Choroid plexus epithelial cell (primary cell): ENCODE results near the gene GPLD1.
A peak's percentile ranks its signal among the peaks of the same experiment; 100 is the strongest.
"Not testable (repeated sequence)": the region's sequence is repeated elsewhere in the genome, so short reads cannot be mapped to it uniquely, and the experiment has no call there.

ENCODE experiments used
- DNase-seq: peaks from one replicate; pipeline ENCODE4 v3.0.0-alpha.2; 2010; ENCODE audit warnings: low read depth
- H3K4me3 ChIP-seq: 2 replicates; pipeline ENCODE4 v1.5.1; 2011; ENCODE audit warnings: low read depth, mild to moderate bottlenecking, control low read depth, low read length, moderate library complexity
- TF ChIP-seq, protein P1 (sequence below): conservative IDR thresholded peaks from 2 replicates; pipeline ENCODE4 v1.5.1; 2011; ENCODE audit warnings: low read depth, mild to moderate bottlenecking, control low read depth, inconsistent platforms, low read length, moderate library complexity

GPLD1 gene

DNA sequence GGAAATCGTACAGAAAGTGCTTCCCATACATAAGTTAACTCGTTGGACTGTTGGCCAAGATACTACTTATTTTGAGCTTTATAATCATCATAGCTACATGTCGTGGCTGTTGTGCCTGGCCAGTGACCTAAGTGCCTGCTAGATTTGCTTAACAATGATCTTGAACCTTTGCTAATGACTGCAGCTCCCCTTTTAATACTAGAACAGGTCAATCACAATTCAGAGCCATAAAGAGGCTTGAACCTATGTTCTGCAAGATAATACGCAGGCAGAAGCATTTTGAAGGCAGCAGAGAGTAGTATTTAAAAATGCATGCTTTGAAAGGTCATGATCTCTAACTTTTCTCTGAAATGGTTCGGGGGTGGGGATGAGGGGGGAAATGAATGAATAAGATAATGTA lies 84.1 kb downstream of the GPLD1 start:
- TF ChIP-seq, protein P1, sequence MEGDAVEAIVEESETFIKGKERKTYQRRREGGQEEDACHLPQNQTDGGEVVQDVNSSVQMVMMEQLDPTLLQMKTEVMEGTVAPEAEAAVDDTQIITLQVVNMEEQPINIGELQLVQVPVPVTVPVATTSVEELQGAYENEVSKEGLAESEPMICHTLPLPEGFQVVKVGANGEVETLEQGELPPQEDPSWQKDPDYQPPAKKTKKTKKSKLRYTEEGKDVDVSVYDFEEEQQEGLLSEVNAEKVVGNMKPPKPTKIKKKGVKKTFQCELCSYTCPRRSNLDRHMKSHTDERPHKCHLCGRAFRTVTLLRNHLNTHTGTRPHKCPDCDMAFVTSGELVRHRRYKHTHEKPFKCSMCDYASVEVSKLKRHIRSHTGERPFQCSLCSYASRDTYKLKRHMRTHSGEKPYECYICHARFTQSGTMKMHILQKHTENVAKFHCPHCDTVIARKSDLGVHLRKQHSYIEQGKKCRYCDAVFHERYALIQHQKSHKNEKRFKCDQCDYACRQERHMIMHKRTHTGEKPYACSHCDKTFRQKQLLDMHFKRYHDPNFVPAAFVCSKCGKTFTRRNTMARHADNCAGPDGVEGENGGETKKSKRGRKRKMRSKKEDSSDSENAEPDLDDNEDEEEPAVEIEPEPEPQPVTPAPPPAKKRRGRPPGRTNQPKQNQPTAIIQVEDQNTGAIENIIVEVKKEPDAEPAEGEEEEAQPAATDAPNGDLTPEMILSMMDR, result no peak
- no peak overlapping the region for H3K4me3 ChIP-seq
- DNase-seq, result no peak

DNA sequence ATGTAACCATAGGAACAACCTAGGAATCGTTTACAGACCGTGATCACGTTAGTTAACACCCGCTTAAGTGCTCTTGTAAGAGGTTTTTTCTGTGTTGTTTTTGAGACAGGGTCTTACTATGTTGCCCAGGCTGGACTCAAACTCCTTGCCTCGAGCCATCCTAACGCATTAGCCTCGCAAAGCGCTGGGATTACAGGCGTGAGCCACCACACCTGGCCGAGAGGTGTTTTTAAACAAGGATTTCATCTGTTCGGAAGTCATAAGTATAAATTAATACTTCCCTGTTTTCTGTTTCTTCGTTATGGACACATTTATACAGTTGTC lies 85.9 kb downstream of the GPLD1 start:
- no peak for DNase-seq

GRCh38 chr6:24402697-24403500 lies 86.5 kb downstream of the GPLD1 start, which contains the start of gene MRS2:
TSS of gene MRS2 (plus strand) at chr6:24402936. CDS start at chr6:24403047, 111 bp downstream.
- TF ChIP-seq, protein P1, result no peak
- H3K4me3 ChIP-seq, result peak within 1 kb of the TSS; percentile 99
- DNase-seq, result peak; percentile 83

More for the DNA sequence above, 85.9 kb downstream of the GPLD1 start:
- H3K4me3 ChIP-seq, result peak overlapping the region; percentile 99
- TF ChIP-seq, protein P1, result no peak

DNA sequence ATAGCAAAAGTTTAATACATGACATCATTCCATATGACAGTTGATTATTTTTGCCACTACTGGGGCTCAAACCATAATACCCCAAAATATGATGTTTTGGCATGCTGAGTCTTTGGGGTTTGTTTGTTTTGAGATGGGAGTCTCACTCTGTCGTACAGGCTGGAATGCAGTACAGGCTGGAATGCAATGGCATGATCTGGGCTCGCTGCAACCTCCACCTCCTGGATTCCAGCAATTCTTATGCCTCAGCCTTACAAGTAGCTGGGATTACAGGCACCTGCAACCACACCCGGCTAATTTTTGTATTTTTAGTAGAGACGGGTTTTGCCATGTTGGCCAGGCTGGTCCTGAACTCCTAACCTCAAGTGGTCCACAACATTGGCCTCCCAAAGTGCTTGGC lies 87.9 kb downstream of the GPLD1 start:
- TF ChIP-seq, protein P1, result no peak
- no peak overlapping the region for H3K4me3 ChIP-seq
- no peak for DNase-seq

DNA sequence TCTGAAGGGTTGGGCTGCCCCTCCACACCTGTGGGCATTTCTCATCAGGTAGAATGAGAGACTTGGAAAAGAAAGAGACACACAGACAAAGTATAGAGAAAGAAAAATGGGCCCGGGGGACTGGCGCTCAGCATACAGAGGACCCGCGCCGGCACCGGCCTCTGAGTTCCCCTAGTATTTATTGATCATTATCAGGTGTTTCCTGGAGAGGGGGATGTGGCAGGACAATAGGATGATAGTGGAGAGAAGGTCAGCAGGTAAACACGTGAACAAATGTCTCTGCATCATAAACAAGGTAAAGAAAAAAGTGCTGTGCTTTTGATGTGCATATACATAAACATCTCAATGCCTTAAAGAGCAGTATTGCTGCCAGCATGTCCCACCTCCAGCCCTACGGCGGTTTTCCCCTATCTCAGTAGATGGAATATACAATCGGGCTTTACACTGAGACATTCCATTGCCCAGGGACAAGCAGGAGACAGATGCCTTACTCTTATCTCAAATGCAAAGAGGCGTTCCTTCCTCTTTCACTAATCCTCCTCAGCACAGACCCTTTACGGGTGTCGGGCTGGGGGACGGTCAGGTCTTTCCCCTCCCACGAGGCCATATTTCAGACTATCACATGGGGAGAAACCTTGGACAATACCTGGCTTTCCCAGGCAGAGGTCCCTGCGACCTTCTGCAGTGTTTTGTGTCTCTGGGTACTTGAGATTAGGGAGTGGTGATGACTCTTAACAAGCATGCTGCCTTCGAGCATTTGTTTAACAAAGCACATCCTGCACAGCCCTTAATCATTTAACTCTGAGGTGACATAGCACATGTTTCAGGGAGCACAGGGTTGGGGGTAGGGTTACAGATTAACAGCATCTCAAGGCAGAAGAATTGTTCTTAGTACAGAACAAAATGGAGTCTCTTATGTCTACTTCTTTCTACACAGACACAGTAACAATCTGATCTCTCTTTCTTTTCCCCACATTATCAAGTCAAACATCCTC lies 89.0 kb downstream of the GPLD1 start:
- H3K4me3 ChIP-seq, DNase-seq: not testable (repeated sequence)

- H3K4me3 ChIP-seq, result no peak overlapping the region
- DNase-seq, result no peak
- TF ChIP-seq, protein P1, result no peak
Observed at GRCh38 chr6:24397631-24398030, 91.7 kb downstream of the GPLD1 start.

DNA sequence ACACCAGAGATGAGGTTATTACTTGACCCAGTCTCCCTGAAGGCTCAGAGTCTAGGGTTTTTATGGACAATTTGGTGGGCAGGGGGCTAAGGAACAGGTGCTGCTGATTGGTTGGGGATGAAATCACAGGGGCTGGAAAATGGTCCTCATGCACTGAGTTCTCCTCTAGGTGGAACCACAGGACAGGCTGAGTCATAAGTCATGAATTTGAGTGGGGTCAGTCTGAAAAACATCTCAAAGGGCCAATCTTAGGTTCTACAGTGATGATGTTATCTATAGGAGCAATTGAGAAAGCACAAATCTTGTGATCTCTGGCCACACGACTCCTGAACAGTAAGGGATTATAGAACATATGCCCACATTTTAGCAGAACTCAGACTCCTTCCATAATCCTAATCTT lies 92.6 kb downstream of the GPLD1 start:
- H3K4me3 ChIP-seq, result no peak overlapping the region
- TF ChIP-seq, protein P1, result peak; percentile 8
- peak; percentile 3 for DNase-seq
